Astrocyte (in vitro differentiated cells and primary cell): ENCODE measurements around the gene MARCHF6. TPM values are rescaled to one million over a fixed set of nuclear protein-coding genes. Genes with fewer than 3 reads are reported as not detected.

Experiments
- DNase-seq: peaks from one replicate; pipeline ENCODE4 v3.0.0-alpha.2; 2010; ENCODE audit warnings: low read depth
- FAIRE-seq: peaks from 2 replicates; lab custom pipeline; 2011; peaks lifted over from hg19 to GRCh38; lab: Jason Lieb, UNC
- H2AFZ ChIP-seq: 2 replicates; pipeline ENCODE4 v1.6.0; 2012; ENCODE audit warnings: low read depth, low read length, inconsistent platforms
- H3K27ac ChIP-seq: 2 replicates; pipeline ENCODE4 v1.5.1; 2011; ENCODE audit warnings: low read depth, low read length, inconsistent platforms
- H3K27me3 ChIP-seq: 2 replicates; pipeline ENCODE4 v1.6.0; 2011; ENCODE audit warnings: low read length, inconsistent platforms; ENCODE audit not compliant: insufficient read depth
- H3K36me3 ChIP-seq: 2 replicates; pipeline ENCODE4 v1.5.1; 2011; ENCODE audit warnings: low read length, inconsistent platforms; ENCODE audit not compliant: insufficient read depth
- H3K4me1 ChIP-seq: 2 replicates; pipeline ENCODE4 v1.5.1; 2011; ENCODE audit warnings: low read length, inconsistent platforms; ENCODE audit not compliant: insufficient read depth
- H3K4me2 ChIP-seq: 2 replicates; pipeline ENCODE4 v1.6.0; 2012; ENCODE audit warnings: low read length, inconsistent platforms
- H3K4me3 ChIP-seq: 2 replicates; pipeline ENCODE4 v1.5.1; 2011; ENCODE audit warnings: low read depth, mild to moderate bottlenecking, low read length, inconsistent platforms; ENCODE audit not compliant: insufficient read depth
- H3K79me2 ChIP-seq: 2 replicates; pipeline ENCODE4 v1.6.0; 2012; ENCODE audit warnings: mild to moderate bottlenecking, low read length, inconsistent platforms; ENCODE audit not compliant: insufficient read depth
- H3K9ac ChIP-seq: 2 replicates; pipeline ENCODE4 v1.6.0; 2012; ENCODE audit warnings: mild to moderate bottlenecking, low read length, inconsistent platforms
- H3K9me3 ChIP-seq: 2 replicates; pipeline ENCODE4 v1.5.1; 2012; ENCODE audit warnings: low read depth, mild to moderate bottlenecking, low read length, inconsistent platforms; ENCODE audit not compliant: insufficient read depth
- H4K20me1 ChIP-seq: 2 replicates; pipeline ENCODE4 v1.6.0; 2012; ENCODE audit warnings: low read length, inconsistent platforms; ENCODE audit not compliant: insufficient read depth
- H3K27ac Mint-ChIP-seq: one replicate; pipeline ENCODE4 v1.8.0; 2021; ENCODE audit warnings: mild to moderate bottlenecking, mixed read lengths; ENCODE audit not compliant: unreplicated experiment
- H3K27me3 Mint-ChIP-seq: one replicate; pipeline ENCODE4 v1.8.0; 2021; ENCODE audit warnings: low read depth, mixed read lengths; ENCODE audit not compliant: unreplicated experiment
- H3K36me3 Mint-ChIP-seq: one replicate; pipeline ENCODE4 v1.8.0; 2021; ENCODE audit warnings: low read depth, mixed read lengths; ENCODE audit not compliant: unreplicated experiment
- H3K4me1 Mint-ChIP-seq: one replicate; pipeline ENCODE4 v1.8.0; 2021; ENCODE audit warnings: low read depth, mixed read lengths; ENCODE audit not compliant: unreplicated experiment
- H3K4me3 Mint-ChIP-seq: one replicate; pipeline ENCODE4 v1.8.0; 2021; ENCODE audit warnings: mild to moderate bottlenecking, moderate library complexity, mixed read lengths; ENCODE audit not compliant: unreplicated experiment
- H3K9me3 Mint-ChIP-seq: one replicate; pipeline ENCODE4 v1.8.0; 2021; ENCODE audit warnings: mild to moderate bottlenecking, mixed read lengths; ENCODE audit not compliant: unreplicated experiment
- EZH2 ChIP-seq: IDR thresholded peaks from 2 replicates; pipeline ENCODE4 v1.6.1; 2012; ENCODE audit warnings: mild to moderate bottlenecking, low read length, inconsistent platforms; ENCODE audit not compliant: insufficient read depth
- total RNA-seq: library from RNA; stranded (reverse); gene quantifications from 2 replicates; pipeline ENCODE4 v1.2.1, GENCODE V29; 2021
- TF ChIP-seq, protein P1 (sequence below): IDR thresholded peaks from 2 replicates; pipeline ENCODE4 v1.5.1; 2011; ENCODE audit warnings: low read depth, mild to moderate bottlenecking, inconsistent platforms, low read length, moderate library complexity; ENCODE audit not compliant: insufficient read depth

MARCHF6 gene
- total RNA-seq, 1 donor from 2014 or later: 139 TPM

GRCh38 chr5:10320793-10321192 lies 32.7 kb upstream of the MARCHF6 start:
- Histone ChIP-seq H2AFZ (no peak overlapping the region), H3K27me3 (no peaks in the 10 kb centered on the region), H4K20me1 (no peaks in the 10 kb centered on the region), H3K79me2 (no peaks in the 10 kb centered on the region), H3K36me3 (no peaks in the 10 kb centered on the region), H3K27ac (no peak overlapping the region), H3K9ac (no peak overlapping the region), H3K9me3 (no peaks in the 10 kb centered on the region), H3K4me2 (no peak overlapping the region), H3K4me1 (no peaks in the 10 kb centered on the region), H3K4me3 (no peak overlapping the region)
- no peaks in the 10 kb centered on the region for H3K4me1 Mint-ChIP-seq
- H3K27ac Mint-ChIP-seq: no peak overlapping the region
- peak overlapping the region; percentile 50 for H3K4me3 Mint-ChIP-seq
- H3K9me3 Mint-ChIP-seq: peaks cover 2% of the 10 kb centered on the region
- no peaks in the 10 kb centered on the region for H3K36me3 Mint-ChIP-seq
- FAIRE-seq: no peak
- H3K27me3 Mint-ChIP-seq: peaks cover 2% of the 10 kb centered on the region
- no peak for TF ChIP-seq EZH2
- TF ChIP-seq, protein P1, sequence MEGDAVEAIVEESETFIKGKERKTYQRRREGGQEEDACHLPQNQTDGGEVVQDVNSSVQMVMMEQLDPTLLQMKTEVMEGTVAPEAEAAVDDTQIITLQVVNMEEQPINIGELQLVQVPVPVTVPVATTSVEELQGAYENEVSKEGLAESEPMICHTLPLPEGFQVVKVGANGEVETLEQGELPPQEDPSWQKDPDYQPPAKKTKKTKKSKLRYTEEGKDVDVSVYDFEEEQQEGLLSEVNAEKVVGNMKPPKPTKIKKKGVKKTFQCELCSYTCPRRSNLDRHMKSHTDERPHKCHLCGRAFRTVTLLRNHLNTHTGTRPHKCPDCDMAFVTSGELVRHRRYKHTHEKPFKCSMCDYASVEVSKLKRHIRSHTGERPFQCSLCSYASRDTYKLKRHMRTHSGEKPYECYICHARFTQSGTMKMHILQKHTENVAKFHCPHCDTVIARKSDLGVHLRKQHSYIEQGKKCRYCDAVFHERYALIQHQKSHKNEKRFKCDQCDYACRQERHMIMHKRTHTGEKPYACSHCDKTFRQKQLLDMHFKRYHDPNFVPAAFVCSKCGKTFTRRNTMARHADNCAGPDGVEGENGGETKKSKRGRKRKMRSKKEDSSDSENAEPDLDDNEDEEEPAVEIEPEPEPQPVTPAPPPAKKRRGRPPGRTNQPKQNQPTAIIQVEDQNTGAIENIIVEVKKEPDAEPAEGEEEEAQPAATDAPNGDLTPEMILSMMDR: no peak
- DNase-seq: no peak

DNA sequence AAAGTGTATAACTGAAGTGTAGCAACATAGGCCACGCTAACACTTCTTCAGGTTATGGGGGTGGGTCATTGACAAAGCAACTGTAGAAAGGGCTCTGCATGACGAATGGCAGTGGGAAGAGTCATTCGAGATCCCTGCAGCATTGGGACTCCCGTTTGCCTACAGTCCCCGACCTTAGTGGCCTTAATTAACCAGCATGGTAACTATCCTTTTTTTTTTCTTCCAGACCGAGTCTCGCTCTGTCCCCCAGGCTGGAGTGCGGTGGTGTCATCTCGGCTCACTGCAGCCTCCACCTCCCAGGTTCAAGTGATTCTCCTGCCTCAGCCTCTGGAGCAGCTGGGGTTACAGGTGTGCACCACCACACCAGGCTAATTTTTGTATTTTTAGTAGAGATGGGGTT lies 31.6 kb upstream of the MARCHF6 start:
- no peak overlapping the region for H3K9ac ChIP-seq
- H3K4me3 Mint-ChIP-seq: no peak overlapping the region

More for the DNA sequence above, 31.6 kb upstream of the MARCHF6 start:
- Mint-ChIP-seq H3K27ac (peak overlapping the region; percentile 47), H3K36me3 (no peaks in the 10 kb centered on the region), H3K9me3 (no peaks in the 10 kb centered on the region), H3K27me3 (peaks cover 2% of the 10 kb centered on the region), H3K4me1 (no peaks in the 10 kb centered on the region)
- H3K27me3 ChIP-seq: no peaks in the 10 kb centered on the region
- no peaks in the 10 kb centered on the region for H3K36me3 ChIP-seq
- no peak for TF ChIP-seq EZH2
- TF ChIP-seq, protein P1: no peak
- DNase-seq (no peak), FAIRE-seq (no peak)
- H2AFZ ChIP-seq: no peak overlapping the region
- no peaks in the 10 kb centered on the region for H4K20me1 ChIP-seq
- H3K79me2 ChIP-seq: no peaks in the 10 kb centered on the region
- H3K4me3 ChIP-seq: no peak overlapping the region
- H3K4me2 ChIP-seq: no peak overlapping the region
- no peaks in the 10 kb centered on the region for H3K4me1 ChIP-seq
- no peaks in the 10 kb centered on the region for H3K9me3 ChIP-seq
- no peak overlapping the region for H3K27ac ChIP-seq
